Inferior parietal cortex (tissue), 1 donor: ENCODE data around the gene RBMS1.
"Not testable (repeated sequence)": the region's sequence is repeated elsewhere in the genome, so short reads cannot be mapped to it uniquely, and the experiment has no call there.

Source experiments
- DNase-seq: peaks from one replicate; pipeline ENCODE4 v3.0.0-alpha.2; 2016; ENCODE audit errors: extremely low spot score

Gene RBMS1

GRCh38 chr2:160471950-160472349 lies 21.7 kb downstream of the RBMS1 start:
- DNase-seq: no peak

DNA sequence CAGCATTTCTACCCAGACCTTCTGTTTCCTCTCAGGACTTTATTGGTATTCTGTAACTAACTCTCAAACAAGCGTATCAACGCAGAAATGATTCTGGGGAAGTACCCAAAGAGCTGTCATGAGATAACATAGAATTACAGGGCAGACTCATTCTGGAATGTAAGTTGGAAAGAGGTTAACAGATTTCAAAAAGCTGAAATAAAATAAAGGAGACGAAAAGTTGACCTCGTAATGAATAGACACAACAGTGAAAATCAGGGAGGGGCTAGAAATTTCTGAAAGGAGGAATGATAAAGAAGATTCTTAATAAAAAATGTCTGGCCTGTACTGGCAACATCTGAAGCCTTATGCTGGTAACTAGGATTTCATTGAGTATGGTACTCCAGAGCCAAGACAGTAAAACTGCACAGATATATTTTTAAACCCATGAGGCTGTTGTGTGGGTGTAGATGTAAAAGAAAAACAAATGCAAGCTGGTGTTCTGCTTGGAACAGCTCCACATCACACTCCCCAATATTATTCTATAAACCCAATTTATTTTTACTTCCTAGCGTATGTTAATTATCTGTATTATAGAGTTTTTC lies 23.9 kb downstream of the RBMS1 start:
- DNase-seq: no peak

- no peak for DNase-seq
Observed at GRCh38 chr2:160469164-160469563, 24.4 kb downstream of the RBMS1 start.

GRCh38 chr2:160467086-160467485 lies 26.5 kb downstream of the RBMS1 start:
- no peak for DNase-seq

DNA sequence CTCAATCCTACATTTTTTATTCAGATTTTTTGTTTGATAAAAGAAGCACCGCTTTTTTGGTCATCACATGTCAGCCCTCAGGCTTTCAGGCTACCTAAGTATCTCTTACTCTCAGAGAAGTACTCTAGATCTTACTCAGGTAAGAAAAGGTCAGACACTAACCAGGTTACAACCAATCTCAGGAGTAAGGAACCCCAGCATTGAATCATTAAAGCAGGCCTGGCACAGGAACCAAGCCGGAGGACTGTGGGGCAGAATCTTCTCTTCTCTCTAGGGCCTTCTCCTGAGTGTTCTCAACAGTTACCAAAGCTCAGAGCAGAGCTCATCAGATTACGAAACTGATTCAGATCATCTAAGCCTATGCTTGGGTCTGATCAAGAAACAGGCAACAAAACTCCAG lies 28.2 kb downstream of the RBMS1 start:
- DNase-seq: no peak

GRCh38 chr2:160465002-160465401 lies 28.6 kb downstream of the RBMS1 start:
- DNase-seq: no peak

DNA sequence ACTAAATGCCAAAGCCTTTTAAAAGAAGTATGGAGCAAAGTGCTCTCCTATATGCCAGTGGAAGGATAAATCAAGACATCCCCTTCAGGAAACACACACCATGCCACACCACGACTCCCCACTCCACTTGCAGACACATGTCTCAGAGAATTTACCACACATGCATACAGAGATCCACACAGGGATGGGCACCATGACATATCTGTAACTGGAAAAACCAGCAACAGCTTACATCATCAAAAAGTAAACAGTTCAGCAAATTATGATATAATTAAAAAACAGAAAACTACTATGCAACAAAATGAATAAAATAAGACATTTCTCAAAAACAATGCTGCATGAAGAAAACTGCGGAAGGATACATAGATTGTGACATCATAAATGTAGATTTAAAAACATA lies 29.6 kb downstream of the RBMS1 start:
- DNase-seq: no peak

DNA sequence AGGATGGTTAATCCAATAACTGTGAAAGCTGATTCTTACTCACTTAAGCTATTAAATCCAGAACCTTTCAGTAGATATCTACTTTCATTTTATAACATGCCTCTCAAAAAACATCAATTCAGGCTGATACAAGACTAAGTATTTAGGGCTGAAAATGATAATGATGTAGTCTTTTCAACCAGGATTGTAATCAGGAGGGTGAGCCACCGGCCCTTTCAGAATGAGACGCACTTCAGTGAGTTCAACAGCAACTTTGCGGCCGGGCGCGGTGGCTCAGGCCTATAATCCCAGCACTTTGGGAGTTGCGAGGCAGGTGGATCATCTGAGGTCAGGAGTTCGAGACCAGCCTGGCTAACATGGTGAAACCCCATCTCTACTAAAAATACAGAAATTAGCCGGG lies 30.4 kb downstream of the RBMS1 start:
- DNase-seq: no peak

DNA sequence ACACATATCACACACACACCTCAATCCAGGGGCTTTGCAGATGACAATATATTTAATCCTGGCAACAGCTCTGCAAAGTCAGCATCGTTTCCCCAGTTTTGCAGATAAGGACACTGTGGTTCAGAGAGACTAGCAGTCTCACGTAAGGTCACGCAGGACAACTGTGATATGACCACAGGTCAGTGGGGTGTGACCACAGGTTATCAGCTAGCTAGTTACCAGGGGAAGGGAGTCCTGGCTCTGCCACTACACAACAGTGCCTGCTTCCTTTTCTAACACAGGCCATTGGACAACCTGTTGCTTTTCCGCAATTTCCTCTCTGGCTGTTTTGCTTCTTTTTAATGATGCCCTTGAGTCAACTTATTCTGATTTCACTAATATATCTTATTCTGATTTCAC lies 33.3 kb downstream of the RBMS1 start:
- no peak for DNase-seq

- DNase-seq: no peak
Observed at GRCh38 chr2:160459538-160460332, 33.9 kb downstream of the RBMS1 start.

GRCh38 chr2:160458718-160459453 lies 34.7 kb downstream of the RBMS1 start:
- no peak for DNase-seq

- DNase-seq: no peak
Observed at GRCh38 chr2:160457588-160457987, 36.0 kb downstream of the RBMS1 start.

DNA sequence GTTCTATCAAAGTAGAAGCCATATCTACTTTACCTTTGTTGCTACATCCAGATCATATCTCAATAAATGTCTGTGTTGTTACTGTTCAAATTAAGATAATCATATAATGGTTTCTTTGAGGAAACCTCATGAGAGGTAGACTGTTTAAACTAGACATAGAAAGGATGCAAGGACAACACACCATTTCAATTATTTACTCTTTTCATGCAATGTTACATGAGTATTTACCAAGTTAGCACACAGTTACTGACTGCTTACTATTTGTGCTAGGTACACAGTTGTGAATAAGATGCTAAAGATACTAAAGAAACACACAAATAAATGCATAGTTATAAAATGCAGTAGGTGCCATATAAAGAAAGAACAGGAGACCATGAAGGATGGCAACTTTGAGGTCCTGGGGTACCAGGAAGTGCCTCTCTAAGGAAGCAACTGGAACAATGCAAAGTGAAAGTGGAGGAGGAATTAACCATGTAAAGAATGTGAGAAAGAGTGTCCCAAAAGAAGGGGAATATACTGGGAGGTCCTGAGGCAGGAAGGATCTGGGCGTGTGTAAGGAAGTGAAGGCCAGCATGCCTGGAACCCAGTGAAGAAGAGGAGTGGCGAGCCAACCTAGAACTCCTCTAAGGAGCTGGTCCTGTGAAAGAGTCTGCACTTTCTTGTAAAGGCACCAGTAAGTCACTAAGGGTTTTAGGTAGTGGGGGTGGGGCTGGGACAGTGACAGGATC lies 39.4 kb downstream of the RBMS1 start:
- DNase-seq: no peak

- DNase-seq: no peak
Observed at GRCh38 chr2:160453111-160453820, 40.3 kb downstream of the RBMS1 start.

GRCh38 chr2:160450486-160450885 lies 43.1 kb downstream of the RBMS1 start:
- no peak for DNase-seq

DNA sequence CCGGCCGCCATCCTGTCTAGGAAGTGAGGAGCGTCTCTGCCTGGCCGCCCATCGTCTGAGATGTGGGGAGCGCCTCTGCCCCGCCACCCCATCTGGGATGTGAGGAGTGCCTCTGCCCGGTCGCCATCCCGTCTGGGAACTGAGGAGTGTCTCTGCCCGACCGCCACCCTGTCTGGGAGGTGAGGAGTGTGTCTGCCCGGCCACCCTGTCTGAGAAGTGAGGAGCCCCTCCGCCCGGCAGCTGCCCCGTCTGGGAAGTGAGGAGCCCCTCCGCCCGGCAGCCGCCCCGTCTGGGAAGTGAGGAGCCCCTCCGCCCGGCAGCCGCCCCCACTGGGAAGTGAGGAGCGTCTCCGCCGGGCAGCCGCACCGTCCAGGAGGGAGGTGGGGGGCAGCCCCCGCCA lies 44.8 kb downstream of the RBMS1 start:
- DNase-seq: not testable (repeated sequence)

DNA sequence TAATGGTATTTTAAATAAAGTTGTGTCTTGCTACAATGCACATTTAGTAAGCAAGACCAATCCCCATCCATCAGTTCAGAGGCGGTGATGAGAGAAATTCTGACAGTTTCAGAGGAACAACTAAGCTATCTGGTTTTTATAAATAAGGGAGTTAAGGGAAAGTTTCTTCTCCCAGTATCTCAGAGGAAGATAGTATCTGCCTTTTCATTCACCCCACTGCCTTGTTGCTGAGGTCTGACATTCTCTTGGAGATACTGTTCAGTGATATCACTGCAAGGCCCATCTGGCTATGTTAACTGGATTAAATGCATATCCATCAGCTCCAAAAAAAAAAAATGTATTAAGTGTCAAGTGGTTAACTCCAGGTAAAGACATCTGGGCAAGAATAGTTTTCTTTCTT lies 47.9 kb downstream of the RBMS1 start:
- no peak for DNase-seq

DNA sequence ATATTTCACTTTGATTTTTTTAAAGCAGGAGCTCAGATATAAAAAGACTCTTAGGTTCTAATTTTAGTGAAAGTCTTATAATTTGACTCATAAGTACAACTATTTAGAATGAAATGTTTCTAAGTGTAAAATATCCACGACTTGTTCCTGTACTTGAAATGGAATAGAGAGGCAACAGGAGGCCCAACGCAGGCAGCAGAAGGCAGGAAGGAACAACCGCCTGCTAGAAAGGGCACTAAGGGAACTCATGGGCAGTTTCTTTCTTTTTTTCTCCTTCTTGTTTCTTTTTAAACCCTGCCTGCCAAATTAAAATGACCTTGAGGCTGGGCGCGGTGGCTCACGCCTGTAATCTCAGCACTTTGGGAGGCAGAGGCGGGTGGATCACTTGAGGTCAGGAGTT lies 51.0 kb downstream of the RBMS1 start:
- DNase-seq: no peak

DNA sequence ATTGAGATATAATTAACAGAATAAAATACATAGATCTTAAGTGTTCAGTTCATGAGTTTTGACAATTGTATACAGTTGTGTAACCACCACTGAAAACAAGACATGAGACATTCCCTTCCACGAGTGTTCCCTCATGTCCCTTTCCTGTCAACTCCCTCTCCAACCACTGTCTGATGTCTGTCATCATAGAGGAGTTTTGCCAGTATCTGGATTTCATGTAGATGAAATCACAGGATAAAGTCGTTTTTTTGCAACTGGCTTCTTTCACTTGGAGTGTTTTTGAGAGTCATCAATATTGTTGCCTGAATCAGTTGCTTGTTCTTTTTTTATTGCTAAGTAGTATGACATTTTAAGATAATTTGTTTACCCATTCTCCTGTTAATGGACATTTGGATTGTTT lies 52.7 kb downstream of the RBMS1 start:
- DNase-seq: no peak

DNA sequence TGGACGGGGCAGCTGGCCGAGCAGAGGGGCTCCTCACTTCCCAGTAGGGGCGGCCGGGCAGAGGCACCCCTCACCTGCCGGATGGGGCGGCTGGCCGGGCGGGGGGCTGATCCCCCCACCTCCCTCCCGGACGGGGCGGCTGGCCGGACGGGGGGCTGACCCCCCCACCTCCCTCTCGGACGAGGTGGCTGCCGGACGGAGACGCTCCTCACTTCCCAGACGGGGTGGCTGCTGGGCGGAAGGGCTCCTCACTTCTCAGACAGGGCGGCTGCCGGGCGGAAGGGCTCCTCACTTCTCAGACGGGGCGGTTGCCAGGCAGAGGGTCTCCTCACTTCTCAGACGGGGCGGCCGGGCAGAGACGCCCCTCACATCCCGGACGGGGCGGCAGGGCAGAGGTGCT lies 54.6 kb downstream of the RBMS1 start:
- not testable (repeated sequence) for DNase-seq

GRCh38 chr2:160437273-160437672 lies 56.3 kb downstream of the RBMS1 start:
- DNase-seq: no peak
